ENCODE measurements around the gene ADAMTS2. TPM values are rescaled to one million over a fixed set of nuclear protein-coding genes. Genes with fewer than 3 reads are reported as not detected.
A peak's percentile ranks its signal among the peaks of the same experiment; 100 is the strongest.

The ADAMTS2 gene
- total RNA-seq, 1 donor from 2014 or later, result 1.2 TPM

DNA sequence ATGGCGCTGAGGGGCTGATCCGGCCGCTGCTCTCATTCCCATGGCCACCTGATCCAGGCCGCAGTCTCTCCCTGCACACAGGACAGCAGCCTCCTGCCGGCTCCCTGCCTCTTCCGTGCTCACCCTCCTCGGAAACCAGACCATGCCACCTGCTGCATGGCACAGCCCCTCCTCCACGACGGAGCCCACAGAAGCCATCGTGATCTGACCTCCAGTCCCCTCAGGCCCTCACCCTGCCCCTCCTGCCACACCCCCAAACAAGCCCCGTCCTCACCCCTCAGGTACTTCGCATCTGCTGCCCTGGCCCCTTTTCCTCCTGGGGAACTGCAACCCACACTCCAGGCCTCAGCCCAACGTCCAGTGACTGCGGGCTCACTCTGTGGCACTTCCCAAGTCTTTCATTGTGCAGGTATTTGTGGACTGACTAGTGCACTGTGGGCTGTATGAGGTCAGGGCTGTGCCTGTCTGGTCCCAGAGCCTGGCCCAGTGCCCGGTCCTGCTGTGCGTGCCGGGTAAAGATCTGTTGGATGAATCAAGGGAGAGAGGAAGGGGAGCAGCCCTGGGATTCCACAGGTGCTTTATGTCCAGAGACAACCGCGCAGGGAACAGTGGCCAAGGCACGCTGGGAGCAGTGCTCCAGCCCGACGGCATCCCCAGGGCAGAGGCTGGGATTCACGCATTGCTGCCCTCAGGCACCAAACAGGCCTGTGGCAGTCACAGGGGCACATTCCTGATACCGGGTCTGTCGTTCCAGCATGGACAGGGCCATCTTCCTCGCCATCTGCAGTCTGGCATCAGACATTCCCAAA lies 86.1 kb downstream of the ADAMTS2 start:
- no peak for DNase-seq (ENCODE audit: low spot score)
- TF ChIP-seq EZH2phosphoT487 (IDR thresholded peaks at IDR 0.05), result no peak
- no peak overlapping the region for H3K9ac ChIP-seq
- Mint-ChIP-seq H3K4me3 (no peak overlapping the region), H3K27me3 (ENCODE audit: insufficient read depth, low read depth) (peaks cover 2% of the 10 kb centered on the region), H3K9me3 (no peaks in the 10 kb centered on the region), H3K4me1 (peaks cover 23% of the 10 kb centered on the region), H3K27ac (peak overlapping the region; percentile 54), H3K36me3 (no peaks in the 10 kb centered on the region)
- H3K4me1 ChIP-seq, result peaks cover 4% of the 10 kb centered on the region
- H3K4me3 ChIP-seq, result no peak overlapping the region
- H2AFZ ChIP-seq (replicated peaks), result no peak overlapping the region
- H3F3A ChIP-seq (ENCODE audit: low read depth), result no peaks in the 10 kb centered on the region
- H3K4me2 ChIP-seq, result no peak overlapping the region
- H3K27ac ChIP-seq, result no peak overlapping the region
- no peaks in the 10 kb centered on the region for H3K27me3 ChIP-seq
- no peaks in the 10 kb centered on the region for H3K36me3 ChIP-seq
- H3K9me3 ChIP-seq (ENCODE audit: low read depth), result no peaks in the 10 kb centered on the region
- no peaks in the 10 kb centered on the region for H3K79me2 ChIP-seq (ENCODE audit: low read depth)
- H4K20me1 ChIP-seq (ENCODE audit: low read depth), result no peaks in the 10 kb centered on the region

DNA sequence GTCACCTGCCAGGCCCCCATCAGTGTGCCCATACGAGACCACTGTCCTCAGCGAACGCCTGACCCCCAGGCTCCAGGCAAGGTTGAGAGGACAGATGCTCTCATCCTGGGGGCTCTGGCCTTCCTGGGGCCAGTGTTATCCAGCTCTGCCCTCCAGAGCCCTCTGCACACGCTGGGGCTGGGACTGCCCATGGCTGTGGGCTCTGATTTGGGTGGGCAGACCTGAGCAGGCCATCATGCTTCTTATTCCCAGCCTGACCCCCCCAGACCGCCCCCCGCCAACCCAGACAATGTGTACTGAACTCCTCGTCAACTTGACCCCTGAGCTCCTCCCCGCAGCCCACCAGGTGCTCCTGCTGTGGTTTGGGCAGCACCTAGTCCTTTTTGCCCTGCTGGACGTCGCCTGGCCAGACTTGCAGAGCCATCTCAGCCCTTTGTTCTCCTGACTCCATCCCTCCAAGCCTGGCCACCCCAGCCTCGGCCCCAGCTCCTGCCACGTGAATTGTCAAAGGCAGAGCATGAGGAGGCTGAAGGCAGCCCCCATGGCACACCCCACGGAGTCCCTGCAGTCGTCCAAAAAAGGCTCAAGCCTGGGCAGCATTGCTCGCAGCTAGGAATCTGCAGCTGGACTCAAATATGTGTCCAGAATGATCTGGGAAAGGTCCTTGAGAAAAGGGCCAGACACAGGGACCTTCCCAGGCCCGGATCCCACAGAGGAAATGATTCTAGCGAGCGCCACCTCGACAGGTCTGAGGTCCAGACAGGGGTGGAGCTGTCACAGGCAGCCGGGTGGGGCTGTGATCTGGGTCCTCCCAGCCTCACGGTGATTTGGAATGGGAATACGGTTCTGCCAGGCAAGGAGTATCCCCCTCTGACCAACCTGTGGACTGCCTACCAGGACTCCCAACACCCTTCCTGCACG lies 87.0 kb downstream of the ADAMTS2 start:
- TF ChIP-seq EZH2phosphoT487 (IDR thresholded peaks at IDR 0.05) (no peak), EZH2 (IDR thresholded peaks at IDR 0.05) (no peak)
- TF ChIP-seq, protein P1, sequence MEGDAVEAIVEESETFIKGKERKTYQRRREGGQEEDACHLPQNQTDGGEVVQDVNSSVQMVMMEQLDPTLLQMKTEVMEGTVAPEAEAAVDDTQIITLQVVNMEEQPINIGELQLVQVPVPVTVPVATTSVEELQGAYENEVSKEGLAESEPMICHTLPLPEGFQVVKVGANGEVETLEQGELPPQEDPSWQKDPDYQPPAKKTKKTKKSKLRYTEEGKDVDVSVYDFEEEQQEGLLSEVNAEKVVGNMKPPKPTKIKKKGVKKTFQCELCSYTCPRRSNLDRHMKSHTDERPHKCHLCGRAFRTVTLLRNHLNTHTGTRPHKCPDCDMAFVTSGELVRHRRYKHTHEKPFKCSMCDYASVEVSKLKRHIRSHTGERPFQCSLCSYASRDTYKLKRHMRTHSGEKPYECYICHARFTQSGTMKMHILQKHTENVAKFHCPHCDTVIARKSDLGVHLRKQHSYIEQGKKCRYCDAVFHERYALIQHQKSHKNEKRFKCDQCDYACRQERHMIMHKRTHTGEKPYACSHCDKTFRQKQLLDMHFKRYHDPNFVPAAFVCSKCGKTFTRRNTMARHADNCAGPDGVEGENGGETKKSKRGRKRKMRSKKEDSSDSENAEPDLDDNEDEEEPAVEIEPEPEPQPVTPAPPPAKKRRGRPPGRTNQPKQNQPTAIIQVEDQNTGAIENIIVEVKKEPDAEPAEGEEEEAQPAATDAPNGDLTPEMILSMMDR (IDR thresholded peaks at IDR 0.05), result no peak
- peak overlapping the region; percentile 63 for H3K27ac Mint-ChIP-seq
- no peaks in the 10 kb centered on the region for H3K27me3 ChIP-seq
- peaks cover 2% of the 10 kb centered on the region for H3K27me3 Mint-ChIP-seq (ENCODE audit: insufficient read depth, low read depth)
- no peaks in the 10 kb centered on the region for H3K36me3 Mint-ChIP-seq
- no peak overlapping the region for H3K27ac ChIP-seq
- no peak overlapping the region for H3K4me3 Mint-ChIP-seq
- H3K4me1 Mint-ChIP-seq, result peaks cover 23% of the 10 kb centered on the region
- H3K79me2 ChIP-seq (ENCODE audit: low read depth), result no peaks in the 10 kb centered on the region
- no peak overlapping the region for H3K4me2 ChIP-seq
- no peaks in the 10 kb centered on the region for H3F3A ChIP-seq (ENCODE audit: low read depth)
- no peaks in the 10 kb centered on the region for H3K9me3 Mint-ChIP-seq
- H3K4me3 ChIP-seq, result no peak overlapping the region
- no peak overlapping the region for H3K9ac ChIP-seq
- peaks cover 4% of the 10 kb centered on the region for H3K4me1 ChIP-seq
- H3K9me3 ChIP-seq (ENCODE audit: low read depth), result no peaks in the 10 kb centered on the region
- DNase-seq (ENCODE audit: low spot score), result no peak
- no peaks in the 10 kb centered on the region for H3K36me3 ChIP-seq
- no peaks in the 10 kb centered on the region for H4K20me1 ChIP-seq (ENCODE audit: low read depth)
- no peak overlapping the region for H2AFZ ChIP-seq (replicated peaks)

DNA sequence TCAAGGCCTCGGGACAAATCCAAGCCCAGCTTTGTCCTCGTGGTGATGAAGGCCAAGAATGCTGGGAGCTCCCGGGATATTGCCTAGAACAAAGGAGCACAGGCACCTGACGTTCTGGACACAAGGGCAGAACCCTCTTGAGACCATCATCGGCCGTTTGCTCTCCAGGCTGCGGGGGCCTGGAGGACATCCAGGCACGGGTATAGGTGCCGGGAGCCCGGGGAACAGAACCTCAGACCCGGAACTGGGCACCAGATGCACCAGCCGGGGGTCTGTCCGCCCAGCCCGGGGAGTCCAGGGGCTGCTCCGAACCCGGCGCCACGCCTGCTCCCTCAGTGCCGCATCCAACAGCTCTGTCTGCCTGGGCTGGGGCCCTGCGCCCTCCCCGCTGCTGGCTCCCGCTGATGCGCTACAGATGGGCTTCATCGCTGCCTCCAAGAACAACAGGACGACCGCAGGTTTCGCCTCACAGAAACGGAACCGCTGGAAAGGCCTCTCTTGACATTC lies 88.0 kb downstream of the ADAMTS2 start:
- Mint-ChIP-seq H3K27ac (no peak overlapping the region), H3K9me3 (no peaks in the 10 kb centered on the region), H3K4me1 (peaks cover 18% of the 10 kb centered on the region), H3K36me3 (no peaks in the 10 kb centered on the region), H3K27me3 (ENCODE audit: insufficient read depth, low read depth) (peaks cover 2% of the 10 kb centered on the region), H3K4me3 (no peak overlapping the region)
- Histone ChIP-seq H4K20me1 (ENCODE audit: low read depth) (no peaks in the 10 kb centered on the region), H3F3A (ENCODE audit: low read depth) (no peaks in the 10 kb centered on the region), H3K9me3 (ENCODE audit: low read depth) (no peaks in the 10 kb centered on the region), H3K36me3 (no peaks in the 10 kb centered on the region), H3K27me3 (no peaks in the 10 kb centered on the region), H3K9ac (no peak overlapping the region), H3K4me3 (no peak overlapping the region), H2AFZ (replicated peaks) (no peak overlapping the region), H3K79me2 (ENCODE audit: low read depth) (no peaks in the 10 kb centered on the region), H3K4me1 (peaks cover 4% of the 10 kb centered on the region), H3K27ac (no peak overlapping the region), H3K4me2 (no peak overlapping the region)
- TF ChIP-seq EZH2 (IDR thresholded peaks at IDR 0.05) (no peak), EZH2phosphoT487 (IDR thresholded peaks at IDR 0.05) (no peak)
- TF ChIP-seq, protein P1 (IDR thresholded peaks at IDR 0.05), result no peak
- no peak for DNase-seq (ENCODE audit: low spot score)

Data from neural progenitor cell (in vitro differentiated cells).